Skeletal muscle cell (primary cell): ENCODE results near the gene ADIRF.
"Not testable (repeated sequence)": the region's sequence is repeated elsewhere in the genome, so short reads cannot be mapped to it uniquely, and the experiment has no call there.

Source experiments
- DNase-seq: peaks from one replicate; pipeline ENCODE4 v3.0.0-alpha.2; 2010; ENCODE audit warnings: low read depth
- H3K4me3 ChIP-seq: 2 replicates; pipeline ENCODE4 v1.5.1; 2011; ENCODE audit warnings: low read depth, mild to moderate bottlenecking, control low read depth, low read length, moderate library complexity

Gene ADIRF

DNA sequence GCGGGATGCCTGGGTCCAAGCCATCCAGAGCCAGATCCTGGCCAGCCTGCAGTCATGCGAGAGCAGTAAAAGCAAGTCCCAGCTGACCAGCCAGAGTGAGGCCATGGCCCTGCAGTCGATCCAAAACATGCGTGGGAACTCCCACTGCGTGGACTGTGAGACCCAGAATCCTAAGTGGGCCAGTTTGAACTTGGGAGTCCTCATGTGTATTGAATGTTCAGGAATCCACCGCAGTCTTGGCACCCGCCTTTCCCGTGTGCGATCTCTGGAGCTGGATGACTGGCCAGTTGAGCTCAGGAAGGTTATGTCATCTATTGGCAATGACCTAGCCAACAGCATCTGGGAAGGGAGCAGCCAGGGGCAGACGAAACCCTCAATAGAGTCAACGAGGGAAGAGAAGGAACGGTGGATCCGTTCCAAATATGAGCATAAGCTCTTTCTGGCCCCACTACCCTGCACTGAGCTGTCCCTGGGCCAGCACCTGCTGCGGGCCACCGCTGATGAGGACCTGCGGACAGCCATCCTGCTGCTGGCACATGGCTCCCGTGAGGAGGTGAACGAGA is 40.9 kb downstream of the ADIRF start:
- not testable (repeated sequence) for H3K4me3 ChIP-seq, DNase-seq

DNA sequence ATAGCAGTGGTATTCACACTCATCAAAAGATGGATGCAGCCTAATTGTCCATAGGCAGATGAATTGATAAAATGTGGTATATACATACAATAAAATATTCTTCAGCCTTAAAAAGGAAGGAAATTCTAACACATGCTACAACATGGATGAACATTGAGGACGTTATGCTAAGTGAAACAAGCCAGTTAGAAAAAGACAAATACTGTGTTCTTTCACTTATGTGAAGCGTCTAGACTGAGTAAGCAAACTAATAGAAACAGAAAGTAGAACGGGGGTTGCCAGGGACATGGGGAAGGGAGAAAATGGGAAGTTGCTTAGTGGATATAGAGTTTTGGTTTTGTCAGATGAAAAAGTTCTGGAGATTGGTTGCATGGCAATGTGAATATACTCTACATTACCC is 45.2 kb downstream of the ADIRF start:
- not testable (repeated sequence) for DNase-seq, H3K4me3 ChIP-seq

GRCh38 chr10:87014986-87015716 is 46.9 kb downstream of the ADIRF start:
- H3K4me3 ChIP-seq, DNase-seq: not testable (repeated sequence)

- DNase-seq, H3K4me3 ChIP-seq: not testable (repeated sequence)
Measured at GRCh38 chr10:87018127-87018526, 49.8 kb downstream of the ADIRF start.

GRCh38 chr10:87019066-87019465 is 50.8 kb downstream of the ADIRF start:
- DNase-seq, H3K4me3 ChIP-seq: not testable (repeated sequence)

- not testable (repeated sequence) for H3K4me3 ChIP-seq, DNase-seq
Measured at GRCh38 chr10:87019504-87019903, 51.2 kb downstream of the ADIRF start.

DNA sequence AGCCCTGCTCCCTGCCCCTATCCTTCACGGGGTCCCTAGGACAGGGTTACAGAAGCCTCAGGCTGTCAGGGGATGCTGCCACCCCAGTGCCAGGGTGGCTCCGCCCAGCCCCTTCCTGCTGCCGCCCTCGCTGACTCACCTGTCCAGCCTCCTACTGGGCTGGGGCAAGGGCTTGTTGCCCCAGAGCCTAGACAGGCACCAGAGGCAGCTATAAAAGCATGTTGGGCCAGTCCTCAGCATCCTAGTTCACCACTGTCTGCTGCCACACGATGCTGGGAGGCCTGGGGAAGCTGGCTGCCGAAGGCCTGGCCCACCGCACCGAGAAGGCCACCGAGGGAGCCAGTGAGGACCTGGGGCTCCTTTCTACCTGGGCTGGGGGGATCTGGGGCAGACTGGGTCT is 51.8 kb downstream of the ADIRF start, which contains the start of gene FAM25A:
Gene FAM25A (plus strand): TSS at position 239 of the 400 bp plus-strand sequence. CDS start 31 bp downstream, at position 270.
- not testable (repeated sequence) for H3K4me3 ChIP-seq, DNase-seq
